Hematopoietic multipotent progenitor cell treated with erythropoietin and hydrocortisone succinate and interleukin-3 and kit ligand, for 6 days (in vitro differentiated cells): Measurements from ENCODE around the gene XRRA1.

Experiments
- DNase-seq: peaks from one replicate; pipeline ENCODE4 v3.0.0-alpha.2; 2015

Gene XRRA1

GRCh38 chr11:74822170-74822569, 126.7 kb downstream of the XRRA1 start:
- no peak for DNase-seq

- no peak for DNase-seq
These were observed 128.1 kb downstream of the XRRA1 start for GRCh38 chr11:74820763-74821162.

GRCh38 chr11:74819400-74819799, 129.5 kb downstream of the XRRA1 start:
- no peak for DNase-seq

- peak; percentile 53 for DNase-seq
These were observed 130.5 kb downstream of the XRRA1 start for GRCh38 chr11:74818283-74818946.

- DNase-seq = no peak
These were observed 132.2 kb downstream of the XRRA1 start for GRCh38 chr11:74816664-74817063.

DNA sequence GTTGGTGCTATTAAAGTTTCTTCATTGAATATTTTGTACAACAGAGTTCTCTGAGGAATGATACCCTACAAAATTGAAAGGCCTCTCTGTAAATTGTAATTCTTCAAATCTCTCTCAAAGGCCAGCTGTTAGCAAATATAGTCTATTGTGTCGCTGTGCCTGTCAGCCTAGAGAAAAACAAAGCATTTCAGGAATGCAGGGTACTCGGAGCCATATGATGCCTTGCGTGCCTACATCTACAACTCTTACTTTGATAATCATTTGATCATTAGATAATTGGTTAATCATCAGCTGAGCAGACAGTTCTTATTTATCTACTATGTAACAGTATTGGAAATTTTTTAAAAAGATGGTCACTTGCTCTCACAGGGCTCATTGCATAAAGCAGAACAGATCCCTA, 132.9 kb downstream of the XRRA1 start:
- no peak for DNase-seq

- no peak for DNase-seq
These were observed 139.1 kb downstream of the XRRA1 start for GRCh38 chr11:74809801-74810200.

DNA sequence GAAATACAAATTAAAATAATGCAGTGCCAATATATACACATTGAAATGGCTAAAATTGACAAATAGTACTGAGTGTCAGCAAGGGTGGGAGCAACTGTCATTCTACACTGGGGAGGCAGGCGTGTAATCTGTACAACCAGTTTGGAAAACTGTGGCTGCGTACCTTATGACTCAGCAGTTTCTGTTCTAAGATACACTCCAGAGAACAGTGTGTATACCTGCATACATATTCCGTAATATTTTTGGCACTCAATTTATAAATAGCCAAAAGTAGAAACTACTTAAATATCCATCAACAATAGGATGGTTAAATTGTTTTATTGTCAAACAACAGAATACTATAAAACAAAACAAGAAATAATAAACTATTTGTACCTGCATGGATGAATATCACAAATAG, 142.6 kb downstream of the XRRA1 start:
- peak; percentile 42 for DNase-seq

- DNase-seq = no peak
These were observed 157.4 kb downstream of the XRRA1 start for GRCh38 chr11:74791333-74792100.
